HCT116 (cell line): ENCODE measurements around the gene TOPBP1. TPM values are rescaled to one million over a fixed set of nuclear protein-coding genes. Genes with fewer than 3 reads are reported as not detected.

ENCODE experiments used
- ATAC-seq: fragments of 200-7000 bp; cut with Tn5 transposase; 2 replicates; pipeline ENCODE4 v1.9.1; 2020; ENCODE audit warnings: mild to moderate bottlenecking, moderate library complexity
- BruUV-seq: library from RNA; stranded (reverse); fragments of 400-500 nt; replicated peaks from 2 replicates; lab custom pipeline; 2021; lab: Mats Ljungman, UMichigan
- CTCF ChIA-PET: fragments of 300-600 bp; sonication (Branson Sonifier 250); formaldehyde crosslinking; loops from one replicate; lab custom pipeline; 2021; ENCODE audit warnings: antibody characterized with exemption; lab: Charles Lee
- POLR2A ChIA-PET: fragments of 300-600, 350-600 bp; sonication (Branson Sonifier 250); formaldehyde crosslinking; loops from one replicate; lab custom pipeline; 2021; ENCODE audit warnings: antibody characterized with exemption; lab: Charles Lee
- RAD21 ChIA-PET, 2 experiments: fragments of 300-600 bp; sonication (Branson Sonifier 250); formaldehyde crosslinking; loops; one replicate each; lab custom pipeline; 2023; ENCODE audit warnings: low total read pairs in 2 of 2; ENCODE audit not compliant: uncharacterized antibody in 2 of 2, unreplicated experiment in 2 of 2, low non-redundant PET in 1 of 2; lab: Charles Lee
- DNase-seq: peaks from one replicate; pipeline ENCODE4 v3.0.0-alpha.2; 2010; ENCODE audit warnings: low read depth, low spot score
- H2AFZ ChIP-seq: fragments of 200-600 bp; shearing (Covaris generic), sonication (generic); 2 replicates; pipeline ENCODE4 v1.6.1; 2017; ENCODE audit warnings: low read depth, mixed run types, mixed read lengths, antibody characterized with exemption, low read length; ENCODE audit not compliant: poor library complexity, severe bottlenecking
- H3K27ac ChIP-seq: 2 replicates; pipeline ENCODE4 v1.5.1; 2012; ENCODE audit warnings: low read depth, low read length
- H3K27me3 ChIP-seq: fragments of 200-600 bp; sonication (generic); 2 replicates; pipeline ENCODE4 v1.6.1; 2016; ENCODE audit warnings: mixed run types, low read length, mixed read lengths; ENCODE audit not compliant: insufficient read depth
- H3K36me3 ChIP-seq, 2 experiments: fragments of 200-500 bp in 1 of 2; fragments of 200-600 bp in 1 of 2; sonication (Bioruptor generic) in 1 of 2; sonication (generic) in 1 of 2; 2 replicates each; pipeline versions ENCODE4 v1.5.1 to v1.6.1; 2014 to 2016; ENCODE audit warnings: low read length in 2 of 2, inconsistent platforms in 1 of 2, mixed read lengths in 1 of 2, mixed run types in 1 of 2; ENCODE audit not compliant: insufficient read depth in 2 of 2, control insufficient read depth in 1 of 2
- H3K4me1 ChIP-seq, 2 experiments: fragments of 200-600 bp in 1 of 2; sonication (generic) in 1 of 2; 2 replicates each; pipeline versions ENCODE4 v1.5.1 to v1.6.1; 2012 to 2017; ENCODE audit warnings: low read length in 2 of 2, inconsistent platforms in 1 of 2, mild to moderate bottlenecking in 1 of 2, mixed read lengths in 1 of 2, mixed run types in 1 of 2, moderate library complexity in 1 of 2; ENCODE audit not compliant: insufficient read depth in 2 of 2, control insufficient read depth in 1 of 2
- H3K4me2 ChIP-seq: fragments of 200-600 bp; sonication (generic); 2 replicates; pipeline ENCODE4 v1.6.1; 2017; ENCODE audit warnings: mixed run types, low read length, mixed read lengths
- H3K4me3 ChIP-seq, 2 experiments: fragments of 200-600 bp in 1 of 2; sonication (generic) in 1 of 2; replicated peaks in 1 of 2; 2 replicates each; pipeline ENCODE4 v1.5.1; 2011 to 2016; ENCODE audit warnings: low read length in 2 of 2, control low read depth in 1 of 2, low read depth in 1 of 2, mild to moderate bottlenecking in 1 of 2, mixed read lengths in 1 of 2, mixed run types in 1 of 2
- H3K79me2 ChIP-seq: fragments of 200-600 bp; sonication (generic); 2 replicates; pipeline ENCODE4 v1.6.1; 2017; ENCODE audit warnings: mild to moderate bottlenecking, mixed run types, low read length, moderate library complexity, mixed read lengths; ENCODE audit not compliant: insufficient read depth
- H3K9ac ChIP-seq: fragments of 200-600 bp; sonication (generic); 2 replicates; pipeline ENCODE4 v1.6.1; 2016; ENCODE audit warnings: low read length, mixed read lengths
- H3K9me2 ChIP-seq: fragments of 200-600 bp; sonication (generic), shearing (Covaris generic); 2 replicates; pipeline ENCODE4 v1.6.1; 2017; ENCODE audit warnings: mixed run types, mild to moderate bottlenecking, moderate library complexity; ENCODE audit not compliant: insufficient read depth
- H3K9me3 ChIP-seq, 2 experiments: fragments of 200-500 bp in 1 of 2; fragments of 200-600 bp in 1 of 2; sonication (Bioruptor generic) in 1 of 2; sonication (generic) in 1 of 2; 2 replicates each; pipeline ENCODE4 v1.6.1; 2014 to 2017; ENCODE audit warnings: low read length in 2 of 2, mixed read lengths in 2 of 2, inconsistent platforms in 1 of 2, low read depth in 1 of 2, mild to moderate bottlenecking in 1 of 2, mixed run types in 1 of 2, moderate library complexity in 1 of 2; ENCODE audit not compliant: control insufficient read depth in 1 of 2, insufficient read depth in 1 of 2
- H4K20me1 ChIP-seq: fragments of 200-600 bp; sonication (generic), shearing (Covaris generic); 2 replicates; pipeline ENCODE4 v1.6.1; 2017; ENCODE audit warnings: mixed run types, mild to moderate bottlenecking, moderate library complexity; ENCODE audit not compliant: insufficient read depth
- CBX3 ChIP-seq: IDR thresholded peaks from 2 replicates; pipeline ENCODE4 v1.6.1; 2012; ENCODE audit warnings: low read depth
- CEBPB ChIP-seq: IDR thresholded peaks from 2 replicates; pipeline ENCODE4 v1.6.1; 2012; ENCODE audit warnings: low read depth
- EZH2 ChIP-seq: fragments of 200-600 bp; sonication (generic); IDR thresholded peaks from 2 replicates; pipeline ENCODE4 v1.6.1; 2017; ENCODE audit warnings: antibody characterized with exemption, mixed run types
- EZH2phosphoT487 ChIP-seq: fragments of 200-600 bp; IDR thresholded peaks from 2 replicates; pipeline ENCODE4 v1.6.1; 2018; ENCODE audit warnings: antibody characterized with exemption, borderline replicate concordance
- FOSL1 ChIP-seq: IDR thresholded peaks from 2 replicates; pipeline ENCODE4 v1.6.1; 2012; ENCODE audit warnings: low read depth
- JUND ChIP-seq: IDR thresholded peaks from 2 replicates; pipeline ENCODE4 v1.6.1; 2012
- POLR2A ChIP-seq: IDR thresholded peaks from 2 replicates; pipeline ENCODE4 v1.7.0; 2011; ENCODE audit warnings: borderline replicate concordance; ENCODE audit not compliant: insufficient read depth, insufficient read length; ENCODE audit errors: extremely low read depth
- RAD21 ChIP-seq: IDR thresholded peaks from 2 replicates; pipeline ENCODE4 v1.6.1; 2012; ENCODE audit warnings: low read depth, mild to moderate bottlenecking
- SIN3A ChIP-seq: IDR thresholded peaks from 2 replicates; pipeline ENCODE4 v1.6.1; 2012; ENCODE audit warnings: low read depth
- SP1 ChIP-seq: IDR thresholded peaks from 2 replicates; pipeline ENCODE4 v1.6.1; 2012; ENCODE audit warnings: low read depth
- SRF ChIP-seq: IDR thresholded peaks from 2 replicates; pipeline ENCODE4 v1.6.1; 2012; ENCODE audit warnings: low read depth
- TCF7L2 ChIP-seq: IDR thresholded peaks from 2 replicates; pipeline ENCODE4 v1.7.0; 2011; ENCODE audit warnings: borderline replicate concordance, inconsistent platforms; ENCODE audit not compliant: insufficient read depth, insufficient read length; ENCODE audit errors: extremely low read depth
- YY1 ChIP-seq: IDR thresholded peaks from 2 replicates; pipeline ENCODE4 v1.6.1; 2011; ENCODE audit warnings: low read length, low read depth, moderate library complexity, mild to moderate bottlenecking; ENCODE audit not compliant: insufficient replicate concordance; ENCODE audit errors: extremely low read depth
- ZNF274 ChIP-seq: fragments of 200-500 bp; sonication (Bioruptor generic); IDR thresholded peaks from 2 replicates; pipeline ENCODE4 v1.6.1; 2014; ENCODE audit warnings: mild to moderate bottlenecking, low read depth, low read length, inconsistent platforms
- intact Hi-C: fragments of 100-400 bp; cut with micrococcal nuclease; formaldehyde crosslinking; loops from 2 replicates; pipeline ENCODE4 v1.10.0; 2022
- total RNA-seq: library from RNA; stranded (reverse); gene quantifications from one replicate; pipeline ENCODE4 v1.2.1, GENCODE V29; 2021; ENCODE audit not compliant: unreplicated experiment
- TF ChIP-seq, protein P1 (sequence below): IDR thresholded peaks from 2 replicates; pipeline ENCODE4 v1.6.1; 2012
- TF ChIP-seq, protein P2 (sequence below): IDR thresholded peaks from 2 replicates; pipeline ENCODE4 v1.6.1; 2012
- TF ChIP-seq, protein P3 (sequence below), 3 experiments: fragments of 200-600 bp in 1 of 3; sonication (generic) in 1 of 3; IDR thresholded peaks in 2 of 3; conservative IDR thresholded peaks in 1 of 3; 2 replicates each; pipeline ENCODE4 v1.5.1; 2012 to 2017; ENCODE audit warnings: low read depth in 2 of 3, low read length in 2 of 3, antibody characterized with exemption in 1 of 3, borderline replicate concordance in 1 of 3, control low read depth in 1 of 3, mild to moderate bottlenecking in 1 of 3, mixed read lengths in 1 of 3, mixed run types in 1 of 3, moderate library complexity in 1 of 3; ENCODE audit not compliant: insufficient read depth in 1 of 3
- TF ChIP-seq, protein P4 (sequence below): IDR thresholded peaks from 2 replicates; pipeline ENCODE4 v1.6.1; 2011; ENCODE audit warnings: mild to moderate bottlenecking, low read length, moderate library complexity; ENCODE audit not compliant: insufficient replicate concordance; ENCODE audit errors: extremely low read depth

TOPBP1 gene
- total RNA-seq, 1 experiment from 2014 or later, result 42.2 TPM

DNA sequence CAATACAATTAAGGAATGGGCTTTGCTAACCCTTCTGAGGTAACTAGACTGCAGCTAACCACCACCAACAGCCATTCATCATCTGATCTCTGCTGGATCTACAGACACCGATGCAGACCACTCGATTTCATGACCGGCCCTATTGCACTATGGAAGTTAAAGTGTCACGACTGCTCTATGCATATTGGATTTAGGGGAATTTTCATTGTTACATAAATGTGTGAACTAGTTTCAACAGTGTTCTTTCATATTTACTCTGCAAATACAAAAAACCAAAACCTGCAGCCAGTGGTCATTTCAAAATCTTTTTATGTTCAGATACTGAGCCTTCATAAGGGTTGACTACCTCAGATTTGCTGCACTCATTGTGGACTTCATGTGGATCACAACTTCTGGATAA lies 73.7 kb downstream of the TOPBP1 start:
- Histone ChIP-seq H3K27ac (no peak overlapping the region), H2AFZ (no peak overlapping the region), H3K79me2 (peaks cover 47% of the 10 kb centered on the region), H3K4me2 (no peak overlapping the region), H4K20me1 (peaks cover 39% of the 10 kb centered on the region), H3K4me3 (no peak overlapping the region), H3K9me2 (no peaks in the 10 kb centered on the region), H3K9me3 (no peaks in the 10 kb centered on the region), H3K27me3 (no peaks in the 10 kb centered on the region), H3K36me3 (peaks cover 43 to 57% of the 10 kb centered on the region in 2 experiments), H3K4me1 (peaks cover 3 to 11% of the 10 kb centered on the region in 2 experiments; a peak in 2 of 4 replicates), H3K9ac (no peak overlapping the region)
- RAD21 ChIA-PET, result no interaction called here
- intact Hi-C loops, result no loop called here
- TF ChIP-seq JUND (no peak), FOSL1 (no peak), SIN3A (no peak), EZH2 (no peak)
- TF ChIP-seq, protein P1, sequence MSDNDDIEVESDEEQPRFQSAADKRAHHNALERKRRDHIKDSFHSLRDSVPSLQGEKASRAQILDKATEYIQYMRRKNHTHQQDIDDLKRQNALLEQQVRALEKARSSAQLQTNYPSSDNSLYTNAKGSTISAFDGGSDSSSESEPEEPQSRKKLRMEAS, result no peak
- CTCF ChIA-PET, result interaction anchor here (1.1 kb wide), 1 partner anchor 10 kb away, joined by 4 read pairs; no protein-coding TSS in a partner anchor
- no TSS peak for BruUV-seq
- DNase-seq (no peak), ATAC-seq (no peak)
- POLR2A ChIA-PET, result no interaction called here

DNA sequence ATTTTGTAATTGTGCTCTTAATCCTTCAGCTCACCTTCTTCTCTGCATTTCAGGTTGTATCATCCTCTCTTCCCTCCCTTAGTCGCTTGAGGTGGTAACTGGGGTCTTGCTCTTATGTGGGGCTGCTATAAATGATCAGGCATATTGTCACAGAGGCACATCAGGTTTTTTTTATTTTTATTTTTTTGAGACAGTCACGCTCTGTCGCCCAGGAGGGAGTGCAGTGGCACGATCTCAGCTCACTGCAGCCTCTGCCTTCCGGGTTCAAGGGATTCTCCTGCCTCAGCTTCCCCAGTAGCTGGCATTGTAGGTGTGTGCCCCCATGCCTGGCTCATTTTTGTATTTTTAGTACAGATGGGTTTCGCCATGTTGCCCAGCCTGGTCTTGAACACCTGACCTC lies 78.3 kb downstream of the TOPBP1 start:
- Histone ChIP-seq H3K9ac (no peak overlapping the region), H3K27me3 (no peaks in the 10 kb centered on the region), H3K4me1 (no peaks in the 10 kb centered on the region; a peak in 1 of 4 replicates), H3K9me2 (no peaks in the 10 kb centered on the region), H4K20me1 (peaks cover 54% of the 10 kb centered on the region), H3K4me3 (no peak overlapping the region), H3K36me3 (peaks cover 65 to 76% of the 10 kb centered on the region in 2 experiments), H3K27ac (no peak overlapping the region), H3K4me2 (no peak overlapping the region), H3K79me2 (peaks cover 89% of the 10 kb centered on the region), H3K9me3 (no peaks in the 10 kb centered on the region), H2AFZ (no peak overlapping the region)
- ChIA-PET POLR2A (no interaction called here), RAD21 (no interaction called here), CTCF (no interaction called here)
- ATAC-seq, result no peak
- BruUV-seq, result no TSS peak
- no peak for DNase-seq
- intact Hi-C loops, result no loop called here
- TF ChIP-seq TCF7L2 (no peak), CEBPB (no peak), EZH2 (no peak), RAD21 (no peak), SRF (no peak), SP1 (no peak), ZNF274 (no peak), YY1 (no peak), POLR2A (no peak), EZH2phosphoT487 (no peak), CBX3 (no peak), SIN3A (no peak)
- TF ChIP-seq, protein P2, sequence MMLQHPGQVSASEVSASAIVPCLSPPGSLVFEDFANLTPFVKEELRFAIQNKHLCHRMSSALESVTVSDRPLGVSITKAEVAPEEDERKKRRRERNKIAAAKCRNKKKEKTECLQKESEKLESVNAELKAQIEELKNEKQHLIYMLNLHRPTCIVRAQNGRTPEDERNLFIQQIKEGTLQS, result no peak
- TF ChIP-seq, protein P3, sequence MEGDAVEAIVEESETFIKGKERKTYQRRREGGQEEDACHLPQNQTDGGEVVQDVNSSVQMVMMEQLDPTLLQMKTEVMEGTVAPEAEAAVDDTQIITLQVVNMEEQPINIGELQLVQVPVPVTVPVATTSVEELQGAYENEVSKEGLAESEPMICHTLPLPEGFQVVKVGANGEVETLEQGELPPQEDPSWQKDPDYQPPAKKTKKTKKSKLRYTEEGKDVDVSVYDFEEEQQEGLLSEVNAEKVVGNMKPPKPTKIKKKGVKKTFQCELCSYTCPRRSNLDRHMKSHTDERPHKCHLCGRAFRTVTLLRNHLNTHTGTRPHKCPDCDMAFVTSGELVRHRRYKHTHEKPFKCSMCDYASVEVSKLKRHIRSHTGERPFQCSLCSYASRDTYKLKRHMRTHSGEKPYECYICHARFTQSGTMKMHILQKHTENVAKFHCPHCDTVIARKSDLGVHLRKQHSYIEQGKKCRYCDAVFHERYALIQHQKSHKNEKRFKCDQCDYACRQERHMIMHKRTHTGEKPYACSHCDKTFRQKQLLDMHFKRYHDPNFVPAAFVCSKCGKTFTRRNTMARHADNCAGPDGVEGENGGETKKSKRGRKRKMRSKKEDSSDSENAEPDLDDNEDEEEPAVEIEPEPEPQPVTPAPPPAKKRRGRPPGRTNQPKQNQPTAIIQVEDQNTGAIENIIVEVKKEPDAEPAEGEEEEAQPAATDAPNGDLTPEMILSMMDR (IDR thresholded peaks at IDR 0.05 in 2 of 3, conservative IDR thresholded peaks at IDR 0.05 in 1 of 3; ENCODE audit: borderline replicate concordance in 1 of 3, insufficient read depth in 1 of 3, low read depth in 2 of 3, low read length in 2 of 3), result no peak
- TF ChIP-seq, protein P4, sequence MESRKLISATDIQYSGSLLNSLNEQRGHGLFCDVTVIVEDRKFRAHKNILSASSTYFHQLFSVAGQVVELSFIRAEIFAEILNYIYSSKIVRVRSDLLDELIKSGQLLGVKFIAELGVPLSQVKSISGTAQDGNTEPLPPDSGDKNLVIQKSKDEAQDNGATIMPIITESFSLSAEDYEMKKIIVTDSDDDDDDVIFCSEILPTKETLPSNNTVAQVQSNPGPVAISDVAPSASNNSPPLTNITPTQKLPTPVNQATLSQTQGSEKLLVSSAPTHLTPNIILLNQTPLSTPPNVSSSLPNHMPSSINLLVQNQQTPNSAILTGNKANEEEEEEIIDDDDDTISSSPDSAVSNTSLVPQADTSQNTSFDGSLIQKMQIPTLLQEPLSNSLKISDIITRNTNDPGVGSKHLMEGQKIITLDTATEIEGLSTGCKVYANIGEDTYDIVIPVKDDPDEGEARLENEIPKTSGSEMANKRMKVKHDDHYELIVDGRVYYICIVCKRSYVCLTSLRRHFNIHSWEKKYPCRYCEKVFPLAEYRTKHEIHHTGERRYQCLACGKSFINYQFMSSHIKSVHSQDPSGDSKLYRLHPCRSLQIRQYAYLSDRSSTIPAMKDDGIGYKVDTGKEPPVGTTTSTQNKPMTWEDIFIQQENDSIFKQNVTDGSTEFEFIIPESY, result no peak
